ENCODE measurements around the gene SSX1. TPM values are rescaled to one million over a fixed set of nuclear protein-coding genes. Genes with fewer than 3 reads are reported as not detected.
"Not testable (repeated sequence)": the region's sequence is repeated elsewhere in the genome, so short reads cannot be mapped to it uniquely, and the experiment has no call there.

SSX1 gene
- total and polyA plus RNA-seq, 2 donors (not counting 1 experiment from before 2014, with no cell fraction given) = not detected

DNA sequence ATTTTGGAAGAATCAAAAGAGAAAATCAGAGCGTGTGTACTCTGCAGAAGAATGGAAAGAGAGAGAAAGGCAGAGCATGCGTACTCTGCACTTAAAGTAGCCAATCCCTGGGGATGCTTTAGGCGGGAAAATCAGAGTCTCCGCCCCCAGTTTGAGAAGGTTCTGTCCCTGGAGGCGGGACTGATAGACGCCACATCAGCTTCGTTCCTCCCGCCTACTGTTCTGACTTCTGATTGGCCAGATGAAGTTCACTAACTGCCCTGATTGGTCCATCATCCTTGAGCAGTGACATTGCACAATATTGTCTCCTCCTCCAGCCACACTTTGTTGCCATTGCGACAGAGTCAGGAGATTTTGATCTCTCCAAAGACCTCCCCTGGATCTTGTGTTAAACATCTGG is 23.8 kb downstream of the SSX1 start:
- Histone ChIP-seq H3K9me3 (ENCODE audit: control insufficient read depth, insufficient read depth, low read depth, low read length) (no peaks in the 10 kb centered on the region), H3K27ac (ENCODE audit: insufficient read depth, low read length) (no peak overlapping the region), H3K4me3 (replicated peaks in 1 of 4; ENCODE audit: control extremely low read depth in 1 of 4, insufficient read depth in 1 of 4, low read depth in 3 of 4, low read length in 4 of 4) (no peak overlapping the region), H3K36me3 (ENCODE audit: control insufficient read depth, insufficient read depth, low read length) (no peaks in the 10 kb centered on the region), H4K20me1 (ENCODE audit: control insufficient read depth, extremely low read depth, insufficient read depth, low read length) (no peaks in the 10 kb centered on the region), H3K4me1 (ENCODE audit: control insufficient read depth, extremely low read depth, insufficient read depth, low read length) (no peaks in the 10 kb centered on the region), H3K79me2 (ENCODE audit: control insufficient read depth, insufficient read depth, low read length) (no peaks in the 10 kb centered on the region), H3K27me3 (ENCODE audit: control insufficient read depth, insufficient read depth, low read length) (no peaks in the 10 kb centered on the region), H2AFZ (ENCODE audit: low read length) (no peak overlapping the region), H3K4me2 (ENCODE audit: extremely low read depth, insufficient read depth, low read length) (no peak overlapping the region), H3K9ac (ENCODE audit: insufficient read depth, low read length) (no peak overlapping the region)
- no peak for DNase-seq (ENCODE audit: low read depth in 2 of 2)
- TF ChIP-seq EZH2 (IDR thresholded peaks at IDR 0.05; ENCODE audit: low read length, missing control alignments) = no peak
- TF ChIP-seq CTCF (conservative IDR thresholded peaks at IDR 0.05 in 1 of 2, IDR thresholded peaks at IDR 0.05 in 1 of 2; ENCODE audit: low read depth in 1 of 2, low read length in 2 of 2) = no peak

GRCh38 chrX:48280729-48281128 is 25.5 kb downstream of the SSX1 start:
- not testable (repeated sequence) for H3K27ac ChIP-seq (ENCODE audit: insufficient read depth, low read length); H3K27me3 ChIP-seq (ENCODE audit: control insufficient read depth, insufficient read depth, low read length); H2AFZ ChIP-seq (ENCODE audit: low read length); H4K20me1 ChIP-seq (ENCODE audit: control insufficient read depth, extremely low read depth, insufficient read depth, low read length); H3K9ac ChIP-seq (ENCODE audit: insufficient read depth, low read length); H3K4me1 ChIP-seq (ENCODE audit: control insufficient read depth, extremely low read depth, insufficient read depth, low read length); H3K4me2 ChIP-seq (ENCODE audit: extremely low read depth, insufficient read depth, low read length); H3K9me3 ChIP-seq (ENCODE audit: control insufficient read depth, insufficient read depth, low read depth, low read length); H3K36me3 ChIP-seq (ENCODE audit: control insufficient read depth, insufficient read depth, low read length); H3K79me2 ChIP-seq (ENCODE audit: control insufficient read depth, insufficient read depth, low read length); H3K4me3 ChIP-seq (replicated peaks in 1 of 4; ENCODE audit: control extremely low read depth in 1 of 4, insufficient read depth in 1 of 4, low read depth in 3 of 4, low read length in 4 of 4); DNase-seq (ENCODE audit: low read depth in 2 of 2)

GRCh38 chrX:48306175-48306574 is 51.0 kb downstream of the SSX1 start:
- DNase-seq (ENCODE audit: low read depth in 2 of 2) = no peak
- Histone ChIP-seq H3K4me2 (ENCODE audit: extremely low read depth, insufficient read depth, low read length) (no peak overlapping the region), H3K9me3 (ENCODE audit: control insufficient read depth, insufficient read depth, low read depth, low read length) (no peaks in the 10 kb centered on the region), H3K4me1 (ENCODE audit: control insufficient read depth, extremely low read depth, insufficient read depth, low read length) (no peaks in the 10 kb centered on the region), H3K79me2 (ENCODE audit: control insufficient read depth, insufficient read depth, low read length) (no peaks in the 10 kb centered on the region), H3K27ac (ENCODE audit: insufficient read depth, low read length) (no peak overlapping the region), H4K20me1 (ENCODE audit: control insufficient read depth, extremely low read depth, insufficient read depth, low read length) (no peaks in the 10 kb centered on the region), H3K36me3 (ENCODE audit: control insufficient read depth, insufficient read depth, low read length) (no peaks in the 10 kb centered on the region), H3K4me3 (replicated peaks in 1 of 4; ENCODE audit: control extremely low read depth in 1 of 4, insufficient read depth in 1 of 4, low read depth in 3 of 4, low read length in 4 of 4) (no peak overlapping the region), H3K9ac (ENCODE audit: insufficient read depth, low read length) (no peak overlapping the region), H3K27me3 (ENCODE audit: control insufficient read depth, insufficient read depth, low read length) (no peaks in the 10 kb centered on the region), H2AFZ (ENCODE audit: low read length) (no peak overlapping the region)
- TF ChIP-seq EZH2 (IDR thresholded peaks at IDR 0.05; ENCODE audit: low read length, missing control alignments) (no peak), CTCF (conservative IDR thresholded peaks at IDR 0.05 in 1 of 2, IDR thresholded peaks at IDR 0.05 in 1 of 2; ENCODE audit: low read depth in 1 of 2, low read length in 2 of 2) (no peak)

GRCh38 chrX:48313996-48314395 is 58.8 kb downstream of the SSX1 start:
- not testable (repeated sequence) for H3K36me3 ChIP-seq (ENCODE audit: control insufficient read depth, insufficient read depth, low read length); H4K20me1 ChIP-seq (ENCODE audit: control insufficient read depth, extremely low read depth, insufficient read depth, low read length); H3K9ac ChIP-seq (ENCODE audit: insufficient read depth, low read length); H3K4me3 ChIP-seq (replicated peaks in 1 of 4; ENCODE audit: control extremely low read depth in 1 of 4, insufficient read depth in 1 of 4, low read depth in 3 of 4, low read length in 4 of 4); H3K79me2 ChIP-seq (ENCODE audit: control insufficient read depth, insufficient read depth, low read length); H3K27me3 ChIP-seq (ENCODE audit: control insufficient read depth, insufficient read depth, low read length); H3K4me1 ChIP-seq (ENCODE audit: control insufficient read depth, extremely low read depth, insufficient read depth, low read length); DNase-seq (ENCODE audit: low read depth in 2 of 2); H2AFZ ChIP-seq (ENCODE audit: low read length); H3K9me3 ChIP-seq (ENCODE audit: control insufficient read depth, insufficient read depth, low read depth, low read length); H3K27ac ChIP-seq (ENCODE audit: insufficient read depth, low read length); H3K4me2 ChIP-seq (ENCODE audit: extremely low read depth, insufficient read depth, low read length)

Other genes starting within 250 kb of the SSX1 start
- not detected in 2 replicates for gene SPACA5, start 248.4 kb upstream of the SSX1 start, total RNA-seq
- not detected in 2 replicates for gene SPACA5, start 248.4 kb upstream of the SSX1 start, polyA plus RNA-seq
- gene ZNF630, start 183.8 kb upstream of the SSX1 start, total RNA-seq = 2.1 and 4.3 TPM in 2 replicates
- gene ZNF630, start 183.8 kb upstream of the SSX1 start, polyA plus RNA-seq = 0.32 and 0.59 TPM in 2 replicates
- not detected in 2 replicates for gene SPACA5B, start 124.8 kb upstream of the SSX1 start, total RNA-seq
- not detected in 2 replicates for gene SPACA5B, start 124.8 kb upstream of the SSX1 start, polyA plus RNA-seq
- gene SSX5, start 58.6 kb upstream of the SSX1 start, total RNA-seq = not detected in 2 replicates
- not detected in 2 replicates for gene SSX5, start 58.6 kb upstream of the SSX1 start, polyA plus RNA-seq
- gene SSX3, start 101.3 kb downstream of the SSX1 start, total RNA-seq = not detected in 2 replicates
- not detected in 2 replicates for gene SSX3, start 101.3 kb downstream of the SSX1 start, polyA plus RNA-seq
- gene SSX4, start 128.1 kb downstream of the SSX1 start, total RNA-seq = not detected in 2 replicates
- gene SSX4, start 128.1 kb downstream of the SSX1 start, polyA plus RNA-seq = not detected in 2 replicates
- not detected in 2 replicates for gene SSX4B, start 156.6 kb downstream of the SSX1 start, total RNA-seq
- not detected in 2 replicates for gene SSX4B, start 156.6 kb downstream of the SSX1 start, polyA plus RNA-seq
- gene SLC38A5, start 214.9 kb downstream of the SSX1 start, total RNA-seq = 21.5 and 21.8 TPM in 2 replicates
- 8.3 and 35.0 TPM in 2 replicates for gene SLC38A5, start 214.9 kb downstream of the SSX1 start, polyA plus RNA-seq
- gene FTSJ1, start 220.8 kb downstream of the SSX1 start, total RNA-seq = 22.6 and 29.4 TPM in 2 replicates
- 30.2 and 38.0 TPM in 2 replicates for gene FTSJ1, start 220.8 kb downstream of the SSX1 start, polyA plus RNA-seq